ENCODE results near the gene STOML3. TPM values are rescaled to one million over a fixed set of nuclear protein-coding genes. Genes with fewer than 3 reads are reported as not detected.

Gene STOML3
- polyA plus RNA-seq, 1 of the 3 experiments (the other 2 are of a cell fraction): not detected

DNA sequence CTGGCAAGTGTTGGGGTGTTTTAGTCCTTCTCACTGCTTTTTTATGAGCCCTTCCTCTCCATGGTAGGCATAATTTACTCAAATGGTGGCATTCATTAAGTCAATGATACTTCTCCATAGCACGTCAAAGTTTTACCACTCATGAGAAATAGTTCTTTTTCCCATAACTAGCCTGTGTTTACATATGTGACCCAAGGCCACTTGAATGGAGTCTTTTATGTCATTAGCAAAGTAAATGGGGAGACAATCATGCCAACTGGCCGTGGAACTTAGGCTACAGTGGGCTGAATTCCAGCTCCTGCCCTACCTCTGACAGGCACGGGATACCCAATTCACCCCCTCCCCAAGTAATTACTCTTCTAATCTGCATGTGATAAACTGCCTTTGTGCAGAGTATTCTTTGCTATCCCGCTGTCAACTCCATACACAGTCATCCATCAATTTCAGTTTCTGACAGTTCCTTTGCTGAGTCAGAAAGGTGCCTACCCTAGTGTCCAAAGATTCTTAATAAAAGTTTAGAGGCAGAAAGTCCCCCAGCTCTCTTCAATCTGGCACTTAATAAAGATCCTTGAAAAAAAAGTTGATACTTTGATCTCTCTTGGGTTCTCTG, 30.3 kb upstream of the STOML3 start:
- 97% methylated on average over 4 of the region's 4 CpGs for WGBS (ENCODE audit: low lambda C conversion rate)
- Histone ChIP-seq H3K27ac (ENCODE audit: low read depth in 2 of 2, low read length in 1 of 2) (no peak overlapping the region), H3K9ac (no peak overlapping the region), H3K4me1 (ENCODE audit: control insufficient read depth in 1 of 2, insufficient read depth in 2 of 2, low read depth in 1 of 2, low read length in 1 of 2) (no peaks in the 10 kb centered on the region), H3K27me3 (ENCODE audit: insufficient read depth) (no peaks in the 10 kb centered on the region), H3K79me2 (ENCODE audit: insufficient read depth) (no peaks in the 10 kb centered on the region), H4K20me1 (ENCODE audit: insufficient read depth) (no peaks in the 10 kb centered on the region), H3K9me3 (no peaks in the 10 kb centered on the region), H3K9me2 (no peaks in the 10 kb centered on the region), H3K4me3 (ENCODE audit: low read depth in 2 of 2, low read length in 1 of 2) (no peak overlapping the region), H2AFZ (ENCODE audit: low read depth) (no peak overlapping the region), H3K36me3 (replicated peaks in 1 of 2; ENCODE audit: control insufficient read depth in 1 of 2, insufficient read depth in 2 of 2, low read length in 1 of 2) (peaks cover 56 to 86% of the 10 kb centered on the region in 2 experiments), H3K4me2 (no peak overlapping the region), H3F3A (replicated peaks; ENCODE audit: insufficient read depth) (peaks cover 9% of the 10 kb centered on the region)
- ChIA-PET POLR2A (no interaction called here), CTCF (interaction anchor here (1.1 kb wide), 1 partner anchor 10 kb away, joined by 4 read pairs; no protein-coding TSS in a partner anchor)
- no peak for DNase-seq
- TF ChIP-seq FOXM1 (IDR thresholded peaks at IDR 0.05; ENCODE audit: low read depth) (no peak), POLR2AphosphoS5 (IDR thresholded peaks at IDR 0.05; ENCODE audit: low read depth, low read length) (no peak), RAD21 (IDR thresholded peaks at IDR 0.05; ENCODE audit: low read length) (no peak), TEAD4 (IDR thresholded peaks at IDR 0.05; ENCODE audit: borderline replicate concordance, insufficient read depth) (no peak), ELF1 (IDR thresholded peaks at IDR 0.05) (no peak), CHD2 (IDR thresholded peaks at IDR 0.05; ENCODE audit: low read length, partially characterized antibody) (no peak), SIN3A (IDR thresholded peaks at IDR 0.05; ENCODE audit: borderline replicate concordance, low read depth, low read length) (no peak), TCF12 (IDR thresholded peaks at IDR 0.05) (no peak), EZH2phosphoT487 (IDR thresholded peaks at IDR 0.05; ENCODE audit: borderline replicate concordance, low read depth) (no peak), GABPA (IDR thresholded peaks at IDR 0.05; ENCODE audit: low read depth) (no peak), MXI1 (IDR thresholded peaks at IDR 0.05; ENCODE audit: low read depth, low read length) (no peak), GATA2 (CRISPR knock-in tag; IDR thresholded peaks at IDR 0.05) (no peak), MEF2A (IDR thresholded peaks at IDR 0.05; ENCODE audit: borderline replicate concordance, low read depth) (no peak), FOXJ3 (CRISPR knock-in tag; IDR thresholded peaks at IDR 0.05) (no peak), NFIC (IDR thresholded peaks at IDR 0.05; ENCODE audit: borderline replicate concordance) (no peak)
- TF ChIP-seq, protein P1, sequence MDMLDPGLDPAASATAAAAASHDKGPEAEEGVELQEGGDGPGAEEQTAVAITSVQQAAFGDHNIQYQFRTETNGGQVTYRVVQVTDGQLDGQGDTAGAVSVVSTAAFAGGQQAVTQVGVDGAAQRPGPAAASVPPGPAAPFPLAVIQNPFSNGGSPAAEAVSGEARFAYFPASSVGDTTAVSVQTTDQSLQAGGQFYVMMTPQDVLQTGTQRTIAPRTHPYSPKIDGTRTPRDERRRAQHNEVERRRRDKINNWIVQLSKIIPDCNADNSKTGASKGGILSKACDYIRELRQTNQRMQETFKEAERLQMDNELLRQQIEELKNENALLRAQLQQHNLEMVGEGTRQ (IDR thresholded peaks at IDR 0.05; ENCODE audit: borderline replicate concordance, low read depth, low read length): no peak
- TF ChIP-seq, protein P2, sequence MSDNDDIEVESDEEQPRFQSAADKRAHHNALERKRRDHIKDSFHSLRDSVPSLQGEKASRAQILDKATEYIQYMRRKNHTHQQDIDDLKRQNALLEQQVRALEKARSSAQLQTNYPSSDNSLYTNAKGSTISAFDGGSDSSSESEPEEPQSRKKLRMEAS (IDR thresholded peaks at IDR 0.05; ENCODE audit: low read depth): no peak
- TF ChIP-seq, protein P3, sequence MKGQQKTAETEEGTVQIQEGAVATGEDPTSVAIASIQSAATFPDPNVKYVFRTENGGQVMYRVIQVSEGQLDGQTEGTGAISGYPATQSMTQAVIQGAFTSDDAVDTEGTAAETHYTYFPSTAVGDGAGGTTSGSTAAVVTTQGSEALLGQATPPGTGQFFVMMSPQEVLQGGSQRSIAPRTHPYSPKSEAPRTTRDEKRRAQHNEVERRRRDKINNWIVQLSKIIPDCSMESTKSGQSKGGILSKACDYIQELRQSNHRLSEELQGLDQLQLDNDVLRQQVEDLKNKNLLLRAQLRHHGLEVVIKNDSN (IDR thresholded peaks at IDR 0.05; ENCODE audit: borderline replicate concordance, low read depth): no peak
- TF ChIP-seq, protein P4, sequence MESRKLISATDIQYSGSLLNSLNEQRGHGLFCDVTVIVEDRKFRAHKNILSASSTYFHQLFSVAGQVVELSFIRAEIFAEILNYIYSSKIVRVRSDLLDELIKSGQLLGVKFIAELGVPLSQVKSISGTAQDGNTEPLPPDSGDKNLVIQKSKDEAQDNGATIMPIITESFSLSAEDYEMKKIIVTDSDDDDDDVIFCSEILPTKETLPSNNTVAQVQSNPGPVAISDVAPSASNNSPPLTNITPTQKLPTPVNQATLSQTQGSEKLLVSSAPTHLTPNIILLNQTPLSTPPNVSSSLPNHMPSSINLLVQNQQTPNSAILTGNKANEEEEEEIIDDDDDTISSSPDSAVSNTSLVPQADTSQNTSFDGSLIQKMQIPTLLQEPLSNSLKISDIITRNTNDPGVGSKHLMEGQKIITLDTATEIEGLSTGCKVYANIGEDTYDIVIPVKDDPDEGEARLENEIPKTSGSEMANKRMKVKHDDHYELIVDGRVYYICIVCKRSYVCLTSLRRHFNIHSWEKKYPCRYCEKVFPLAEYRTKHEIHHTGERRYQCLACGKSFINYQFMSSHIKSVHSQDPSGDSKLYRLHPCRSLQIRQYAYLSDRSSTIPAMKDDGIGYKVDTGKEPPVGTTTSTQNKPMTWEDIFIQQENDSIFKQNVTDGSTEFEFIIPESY (IDR thresholded peaks at IDR 0.05; ENCODE audit: borderline replicate concordance, low read depth): no peak
- TF ChIP-seq, protein P5, sequence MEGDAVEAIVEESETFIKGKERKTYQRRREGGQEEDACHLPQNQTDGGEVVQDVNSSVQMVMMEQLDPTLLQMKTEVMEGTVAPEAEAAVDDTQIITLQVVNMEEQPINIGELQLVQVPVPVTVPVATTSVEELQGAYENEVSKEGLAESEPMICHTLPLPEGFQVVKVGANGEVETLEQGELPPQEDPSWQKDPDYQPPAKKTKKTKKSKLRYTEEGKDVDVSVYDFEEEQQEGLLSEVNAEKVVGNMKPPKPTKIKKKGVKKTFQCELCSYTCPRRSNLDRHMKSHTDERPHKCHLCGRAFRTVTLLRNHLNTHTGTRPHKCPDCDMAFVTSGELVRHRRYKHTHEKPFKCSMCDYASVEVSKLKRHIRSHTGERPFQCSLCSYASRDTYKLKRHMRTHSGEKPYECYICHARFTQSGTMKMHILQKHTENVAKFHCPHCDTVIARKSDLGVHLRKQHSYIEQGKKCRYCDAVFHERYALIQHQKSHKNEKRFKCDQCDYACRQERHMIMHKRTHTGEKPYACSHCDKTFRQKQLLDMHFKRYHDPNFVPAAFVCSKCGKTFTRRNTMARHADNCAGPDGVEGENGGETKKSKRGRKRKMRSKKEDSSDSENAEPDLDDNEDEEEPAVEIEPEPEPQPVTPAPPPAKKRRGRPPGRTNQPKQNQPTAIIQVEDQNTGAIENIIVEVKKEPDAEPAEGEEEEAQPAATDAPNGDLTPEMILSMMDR (IDR thresholded peaks at IDR 0.05): no peak

Data from SK-N-SH (cell line).